Amniotic epithelial cell (primary cell): ENCODE measurements around the gene RAB27A.
A peak's percentile ranks its signal among the peaks of the same experiment; 100 is the strongest.
"Not testable (repeated sequence)": the region's sequence is repeated elsewhere in the genome, so short reads cannot be mapped to it uniquely, and the experiment has no call there.

ENCODE experiments used
- DNase-seq: peaks from one replicate; pipeline ENCODE4 v3.0.0-alpha.2; 2010; ENCODE audit warnings: low read depth

Gene RAB27A

DNA sequence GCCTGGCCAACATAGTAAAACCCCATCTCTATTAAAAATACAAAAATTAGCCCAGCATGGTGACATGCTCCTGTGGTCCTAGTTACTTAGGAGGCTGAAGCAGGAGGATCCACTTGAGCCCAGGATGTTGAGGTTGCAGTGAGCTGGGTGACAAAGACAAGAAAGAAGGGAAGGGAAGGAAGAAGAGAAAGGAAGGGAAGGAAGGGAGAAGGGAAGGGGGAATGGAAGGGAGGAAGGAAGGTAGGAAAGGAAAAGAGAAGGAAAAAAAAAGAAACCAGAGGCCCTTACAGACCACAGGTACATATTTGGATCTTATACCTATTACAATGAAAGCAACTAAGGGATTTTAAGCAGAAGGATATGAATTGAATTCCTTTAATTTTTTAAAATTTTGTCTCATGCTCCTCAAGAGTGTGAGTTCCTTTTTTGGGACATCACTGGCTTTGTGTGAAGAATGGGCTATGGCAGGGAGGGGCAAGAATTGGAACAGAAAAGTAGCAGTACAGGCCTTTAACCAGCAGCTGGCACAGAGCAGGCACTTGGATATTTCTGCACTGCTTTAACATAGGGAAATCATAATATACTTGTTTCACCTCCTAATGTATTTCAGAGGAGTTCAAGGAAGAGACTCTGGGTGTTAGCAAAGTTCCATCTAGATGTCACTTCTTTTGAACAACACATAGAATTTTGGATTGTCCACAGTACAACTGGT is 7.9 kb downstream of the RAB27A start:
- no peak for DNase-seq

GRCh38 chr15:55280589-55280988 is 9.0 kb downstream of the RAB27A start:
- DNase-seq, result peak; percentile 47

DNA sequence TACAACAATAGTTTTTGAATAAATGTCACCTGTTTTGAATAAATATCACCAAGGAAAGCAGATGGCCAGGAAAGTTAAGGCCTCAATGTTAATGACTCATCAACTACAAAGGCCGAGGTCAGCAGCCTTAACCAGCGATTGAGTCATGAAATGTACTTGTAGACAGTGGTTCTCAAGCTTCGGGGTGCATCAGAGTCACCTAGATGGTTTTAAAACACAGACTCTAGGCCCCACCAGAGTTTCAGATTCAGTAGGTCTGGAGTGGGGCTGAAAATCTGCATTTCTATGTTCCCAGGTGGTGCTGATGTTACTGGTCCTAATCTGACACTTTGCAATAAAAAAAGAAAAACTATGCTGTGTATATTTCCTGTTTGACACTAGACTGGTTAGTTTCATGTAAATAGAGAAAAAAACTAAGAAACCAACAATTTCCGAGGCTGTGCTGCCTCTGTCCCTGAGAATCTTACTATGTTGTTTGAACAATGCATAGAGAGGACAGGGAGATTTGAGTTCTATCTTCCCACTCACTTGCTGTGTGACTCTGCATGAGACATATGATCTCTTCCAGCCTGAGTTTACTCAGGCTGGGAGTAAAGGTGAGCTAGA is 9.8 kb downstream of the RAB27A start:
- peak; percentile 96 for DNase-seq

DNA sequence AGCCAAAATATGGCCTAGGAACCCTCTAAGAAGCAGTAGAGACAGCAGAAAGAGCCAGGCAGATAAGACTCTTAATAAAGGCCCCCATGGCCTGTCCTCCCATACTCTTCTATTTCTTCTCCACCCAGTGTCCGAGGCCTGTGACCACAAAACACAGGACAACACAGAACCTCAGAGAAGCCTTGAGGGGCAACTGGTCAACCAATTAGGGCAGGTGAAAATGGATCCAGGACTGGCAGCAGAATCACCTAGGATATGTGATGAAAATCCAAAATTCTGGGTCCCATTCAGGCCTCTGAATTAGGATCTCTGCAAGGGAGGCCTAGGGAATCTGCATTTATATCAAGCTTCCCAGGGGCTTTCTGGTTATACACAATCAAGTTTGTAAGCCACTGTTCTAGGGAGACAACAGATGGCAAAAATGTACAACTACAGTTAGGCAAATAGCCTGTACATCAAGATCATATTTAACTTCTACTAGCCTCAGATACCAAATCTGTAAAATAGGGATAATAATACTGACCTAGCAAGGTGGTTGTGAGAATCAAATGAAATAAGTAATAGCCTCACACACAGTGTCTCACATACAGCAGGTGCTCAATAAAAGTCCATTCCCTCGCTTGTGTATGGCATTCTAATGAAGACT is 10.4 kb downstream of the RAB27A start:
- DNase-seq, result no peak

- peak; percentile 57 for DNase-seq
These were observed 11.9 kb downstream of the RAB27A start for GRCh38 chr15:55277715-55278114.

DNA sequence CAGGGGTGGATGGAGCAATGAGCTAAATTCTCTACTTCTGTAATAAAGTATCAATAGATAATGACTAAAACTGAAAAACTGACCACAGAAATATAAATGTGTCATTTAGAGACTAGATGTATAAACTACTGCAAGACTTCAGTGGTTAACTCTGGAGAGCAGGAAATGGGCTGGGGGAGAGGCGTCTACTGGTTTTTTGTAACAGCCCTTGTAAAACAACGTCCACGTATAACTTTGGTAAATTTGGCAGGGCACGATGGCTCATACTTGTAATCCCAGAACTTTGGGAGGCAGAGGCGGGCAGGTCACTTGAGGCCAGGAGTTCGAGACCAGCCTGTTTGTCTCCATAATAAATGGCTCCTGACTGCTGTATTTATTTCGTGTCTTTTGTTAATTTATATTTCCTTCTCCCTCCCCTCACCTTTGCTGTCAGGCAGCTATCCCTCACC is 12.5 kb downstream of the RAB27A start:
- DNase-seq, result no peak

DNA sequence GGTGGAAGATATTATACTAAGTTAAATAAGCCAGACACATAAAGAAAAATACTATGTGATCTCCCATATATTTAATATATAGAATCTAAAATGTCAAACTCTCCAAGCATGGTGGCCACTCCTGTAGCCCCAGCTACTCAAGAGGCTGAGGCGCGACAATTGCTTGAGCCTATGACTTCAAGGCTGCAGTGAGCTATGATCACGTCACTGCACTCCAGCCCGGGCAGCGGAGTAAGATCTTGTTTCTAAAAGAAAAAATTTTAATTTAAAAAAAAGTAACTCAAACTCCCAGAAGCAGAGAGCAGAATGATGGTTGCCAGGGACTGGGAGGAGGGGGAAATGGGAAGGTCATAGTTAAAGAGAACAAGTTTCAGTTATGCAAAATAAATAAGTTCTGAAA is 13.3 kb downstream of the RAB27A start:
- no peak for DNase-seq

DNA sequence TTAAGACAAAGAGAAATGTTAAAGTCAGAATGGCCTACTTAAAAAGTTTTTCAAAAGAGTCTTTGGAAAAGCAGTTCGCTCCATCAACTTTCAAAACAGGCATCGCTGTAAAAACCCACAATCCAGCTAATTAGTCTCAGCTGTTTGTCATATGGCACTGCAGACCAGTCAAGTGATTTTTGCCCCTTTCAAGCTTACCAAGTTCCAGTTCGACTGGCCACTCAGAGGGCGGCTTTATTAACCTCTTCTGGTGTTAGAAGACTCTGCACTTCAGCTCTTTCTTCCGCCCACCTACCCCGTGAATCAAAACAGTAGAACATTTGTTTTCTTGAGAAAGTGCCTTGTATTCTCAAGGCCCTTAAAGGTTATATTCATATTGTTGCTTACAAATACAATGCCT is 19.3 kb downstream of the RAB27A start:
- DNase-seq, result no peak

GRCh38 chr15:55268176-55268695 is 21.4 kb downstream of the RAB27A start:
- DNase-seq, result peak; percentile 62

GRCh38 chr15:55267401-55268175 is 22.0 kb downstream of the RAB27A start:
- DNase-seq, result peak; percentile 97

- DNase-seq, result no peak
These were observed 23.1 kb downstream of the RAB27A start for GRCh38 chr15:55266547-55266946.

GRCh38 chr15:55260562-55261131 is 29.0 kb downstream of the RAB27A start:
- DNase-seq, result no peak

DNA sequence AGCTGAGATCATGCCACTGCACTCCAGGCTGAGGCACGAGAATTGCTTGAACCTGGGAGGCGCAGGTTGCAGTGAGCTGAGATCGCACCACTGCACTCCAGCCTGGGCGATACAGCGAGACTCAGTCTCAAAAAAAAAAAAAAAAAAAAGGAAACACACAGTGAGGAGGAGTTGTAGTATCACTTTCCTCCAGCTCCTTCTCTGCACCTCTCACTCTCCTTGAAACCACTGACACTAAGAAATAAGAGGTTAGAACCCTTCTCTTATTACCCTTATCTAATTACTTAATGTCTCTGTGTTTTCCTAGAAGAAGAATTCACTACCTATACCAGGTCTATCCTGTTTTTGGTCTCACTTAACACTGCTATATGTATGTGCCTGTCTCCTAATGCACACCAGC is 31.7 kb downstream of the RAB27A start:
- no peak for DNase-seq

DNA sequence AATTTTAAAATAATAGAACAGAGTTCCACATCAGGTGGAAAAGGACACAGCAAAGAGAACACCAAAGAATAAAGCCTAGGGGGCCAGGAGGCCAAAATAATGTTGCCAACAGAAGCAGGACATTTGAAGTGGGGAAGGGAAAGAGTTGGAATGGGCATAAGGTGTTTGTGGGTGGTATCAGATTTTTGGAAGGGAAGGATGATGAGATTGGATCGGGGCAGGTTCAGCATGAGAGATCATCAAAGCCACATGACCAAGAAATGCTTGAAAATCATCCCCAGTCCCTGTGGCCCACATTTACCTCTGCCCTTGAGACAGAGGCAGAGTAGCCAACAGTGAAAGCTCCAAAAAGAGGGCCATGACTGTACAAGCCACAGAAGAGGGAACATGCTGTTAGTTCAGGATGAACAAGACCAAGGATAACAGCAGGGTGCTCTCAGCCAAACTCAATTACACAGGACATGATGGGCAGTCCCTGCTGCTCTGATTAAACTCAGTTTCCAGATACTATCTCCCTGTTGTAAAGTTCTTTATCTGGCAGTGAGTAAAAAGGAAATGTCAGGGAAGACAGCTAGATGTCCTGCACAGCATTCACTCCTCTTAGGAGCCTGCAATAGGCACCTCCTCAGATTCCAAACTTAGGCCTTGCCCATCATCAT is 32.5 kb downstream of the RAB27A start:
- DNase-seq, result no peak

DNA sequence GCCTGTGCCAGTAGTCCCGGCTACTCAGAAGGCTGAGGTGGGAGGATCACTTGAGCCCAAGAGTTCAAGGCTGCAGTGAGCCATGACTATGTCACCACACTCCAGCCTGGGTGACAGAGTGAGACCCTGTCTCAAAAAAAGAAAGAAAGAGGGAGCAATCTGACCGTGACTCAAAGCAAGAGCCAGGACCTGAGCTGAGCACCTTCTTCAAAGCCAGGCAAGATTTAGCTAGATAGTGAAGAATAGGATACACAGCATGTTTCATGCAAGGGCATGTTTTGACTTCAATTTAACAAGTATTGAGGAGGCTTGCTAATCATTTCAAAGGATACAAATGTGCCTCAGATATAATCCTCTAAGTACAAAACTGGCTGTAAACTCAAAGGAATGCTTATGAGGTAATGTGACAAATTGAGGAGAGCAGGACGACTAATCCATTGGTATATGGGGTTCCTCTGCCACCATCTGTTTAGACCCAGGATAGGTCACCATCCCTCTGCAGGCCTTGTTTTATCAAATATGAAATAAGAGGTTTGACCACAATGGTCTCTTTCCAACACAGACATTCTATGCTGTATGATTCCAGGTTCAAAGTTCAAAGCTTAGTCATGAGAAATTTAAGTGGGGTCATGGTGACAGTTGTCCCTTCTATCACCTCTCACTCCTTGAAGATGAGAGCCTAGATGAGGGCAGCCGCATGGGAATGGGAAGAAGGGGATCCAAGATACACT is 33.2 kb downstream of the RAB27A start:
- no peak for DNase-seq

GRCh38 chr15:55255714-55256113 is 33.9 kb downstream of the RAB27A start:
- DNase-seq, result no peak

GRCh38 chr15:55254916-55255679 is 34.5 kb downstream of the RAB27A start:
- no peak for DNase-seq

DNA sequence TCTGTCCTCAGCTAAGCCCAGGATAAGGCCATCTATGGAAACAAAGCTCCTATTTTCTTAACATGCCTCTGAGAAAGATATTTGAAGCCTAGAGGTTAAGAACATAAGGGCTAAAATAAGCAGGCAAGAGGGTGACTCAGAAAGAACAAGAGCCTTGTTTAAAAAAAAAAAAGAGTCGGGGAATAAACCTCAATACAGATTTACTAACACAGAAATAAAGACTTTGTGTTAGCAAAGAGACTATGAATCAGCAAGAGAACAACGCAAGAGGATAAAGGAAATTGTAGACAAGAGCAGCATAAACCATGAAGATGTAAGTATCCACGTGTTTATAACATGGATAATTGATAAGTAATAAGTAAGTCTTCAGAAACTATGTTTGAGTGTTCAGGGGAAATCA is 36.0 kb downstream of the RAB27A start:
- peak; percentile 90 for DNase-seq

DNA sequence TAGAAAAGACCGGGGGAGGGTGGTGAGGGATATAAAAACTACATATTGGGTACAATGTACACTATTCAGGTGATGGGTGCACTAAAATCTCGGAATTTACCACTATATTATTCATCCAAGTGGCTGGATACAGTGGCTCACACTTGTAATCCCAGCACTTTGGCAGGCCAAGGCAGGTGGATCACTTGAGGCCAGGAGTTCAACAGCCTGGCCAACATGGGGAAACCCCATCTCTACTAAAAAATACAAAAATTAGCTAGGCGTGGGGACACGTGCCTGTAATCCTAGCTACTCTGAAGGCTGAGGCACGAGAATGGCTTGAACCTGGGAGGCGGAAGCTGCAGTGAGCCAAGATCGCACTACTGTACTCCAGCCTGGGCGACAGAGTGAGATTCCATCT is 37.4 kb downstream of the RAB27A start:
- DNase-seq, result not testable (repeated sequence)

- DNase-seq, result no peak
These were observed 38.7 kb downstream of the RAB27A start for GRCh38 chr15:55250941-55251340.
